Daoy (cell line): Measurements from ENCODE around the gene HSF2BP. TPM values are rescaled to one million over a fixed set of nuclear protein-coding genes. Genes with fewer than 3 reads are reported as not detected.
"Not testable (repeated sequence)": the region's sequence is repeated elsewhere in the genome, so short reads cannot be mapped to it uniquely, and the experiment has no call there.

Experiments
- DNase-seq: peaks from one replicate; pipeline ENCODE4 v3.0.0-alpha.2; 2015; ENCODE audit warnings: low read depth
- total RNA-seq: library from RNA; depleted of rRNA; stranded (reverse); fragments of >200 nt; shearing (Covaris generic); gene quantifications from 2 replicates; pipeline ENCODE4 v1.2.3, GENCODE V29; 2014

HSF2BP gene
- total RNA-seq, 1 experiment from 2014 or later: 2.7 TPM

DNA sequence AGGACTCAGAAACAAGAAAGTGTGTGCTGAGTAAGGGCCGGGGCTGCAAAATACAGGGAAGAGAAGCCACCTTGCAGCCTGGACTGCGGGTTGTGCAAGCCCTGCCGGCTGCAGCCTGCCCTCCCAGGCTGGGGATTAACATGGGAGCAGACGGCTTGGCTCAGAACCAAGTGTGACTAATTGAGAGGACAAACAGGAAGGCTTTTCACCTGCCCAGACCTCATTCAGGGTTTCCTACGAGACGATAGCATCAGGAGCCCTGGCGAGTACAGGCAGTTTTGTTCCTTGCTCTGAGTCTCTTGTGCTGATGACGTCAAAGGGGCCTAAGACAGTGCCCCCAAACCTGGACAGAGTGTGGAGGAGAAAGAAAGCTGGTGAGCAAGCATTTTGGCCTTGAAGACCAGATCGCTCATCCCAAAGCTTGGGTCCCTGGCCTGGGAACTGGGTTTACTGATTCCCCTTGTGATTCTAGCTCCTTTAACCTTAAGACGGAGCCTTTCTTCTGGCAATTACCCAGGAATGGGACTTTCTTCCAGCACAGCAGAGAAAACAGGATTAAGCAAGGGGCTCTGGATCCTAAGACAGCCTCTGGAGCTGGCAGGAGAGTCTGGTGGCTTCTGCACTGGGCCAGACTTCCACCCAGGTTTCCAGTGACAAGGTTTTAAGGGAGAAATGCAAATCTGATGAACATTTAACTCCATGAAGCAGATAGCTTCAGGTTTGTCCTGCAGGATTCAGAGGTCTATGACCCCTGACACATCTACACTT is 142.2 kb downstream of the HSF2BP start:
- not testable (repeated sequence) for DNase-seq

GRCh38 chr21:43516295-43516847 is 142.9 kb downstream of the HSF2BP start:
- DNase-seq: not testable (repeated sequence)

GRCh38 chr21:43514834-43515233 is 144.5 kb downstream of the HSF2BP start:
- DNase-seq: not testable (repeated sequence)

- DNase-seq: not testable (repeated sequence)
Measured at GRCh38 chr21:43513023-43513422, 146.3 kb downstream of the HSF2BP start.

DNA sequence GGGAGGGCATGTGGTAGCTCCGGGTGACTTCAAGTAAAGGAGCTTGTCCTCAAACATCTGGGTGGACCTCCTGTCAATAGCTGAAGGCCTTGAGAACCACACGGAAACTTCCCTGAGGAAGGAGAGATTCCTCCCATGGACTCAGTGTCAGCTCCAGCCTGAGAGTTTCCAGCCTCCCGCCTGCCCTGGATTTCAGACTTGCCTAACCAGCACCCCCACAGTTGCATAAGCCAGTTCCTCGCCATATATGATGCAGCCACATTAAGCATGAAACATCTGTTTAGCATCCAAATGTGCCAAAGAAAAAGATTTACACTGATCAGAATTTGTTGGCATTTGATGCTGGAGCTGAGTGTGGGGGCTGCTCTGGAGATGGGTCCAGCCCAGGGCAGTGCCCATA is 148.1 kb downstream of the HSF2BP start:
- not testable (repeated sequence) for DNase-seq

GRCh38 chr21:43510669-43511068 is 148.6 kb downstream of the HSF2BP start:
- not testable (repeated sequence) for DNase-seq

DNA sequence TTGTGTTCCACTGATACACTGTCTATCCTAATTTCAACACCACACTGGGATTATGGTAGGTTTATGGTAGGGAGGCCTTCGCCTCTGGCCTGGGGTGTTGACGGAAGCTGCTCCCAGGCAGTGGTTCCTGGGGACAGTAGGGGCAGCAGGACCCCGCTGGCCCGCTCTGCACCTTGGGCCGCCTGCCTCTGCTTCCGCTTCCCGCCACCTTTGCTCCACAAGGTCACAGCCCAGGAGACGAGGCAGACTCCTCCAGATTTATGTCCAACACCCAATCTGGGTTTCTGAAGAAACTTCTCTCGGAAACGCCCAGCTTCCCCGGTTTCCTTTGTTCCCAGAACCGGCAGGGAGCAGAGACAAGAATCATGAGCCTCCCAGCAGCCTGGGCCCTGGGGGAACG is 155.4 kb downstream of the HSF2BP start:
- DNase-seq: not testable (repeated sequence)

GRCh38 chr21:43503075-43503750 is 156.1 kb downstream of the HSF2BP start:
- not testable (repeated sequence) for DNase-seq

DNA sequence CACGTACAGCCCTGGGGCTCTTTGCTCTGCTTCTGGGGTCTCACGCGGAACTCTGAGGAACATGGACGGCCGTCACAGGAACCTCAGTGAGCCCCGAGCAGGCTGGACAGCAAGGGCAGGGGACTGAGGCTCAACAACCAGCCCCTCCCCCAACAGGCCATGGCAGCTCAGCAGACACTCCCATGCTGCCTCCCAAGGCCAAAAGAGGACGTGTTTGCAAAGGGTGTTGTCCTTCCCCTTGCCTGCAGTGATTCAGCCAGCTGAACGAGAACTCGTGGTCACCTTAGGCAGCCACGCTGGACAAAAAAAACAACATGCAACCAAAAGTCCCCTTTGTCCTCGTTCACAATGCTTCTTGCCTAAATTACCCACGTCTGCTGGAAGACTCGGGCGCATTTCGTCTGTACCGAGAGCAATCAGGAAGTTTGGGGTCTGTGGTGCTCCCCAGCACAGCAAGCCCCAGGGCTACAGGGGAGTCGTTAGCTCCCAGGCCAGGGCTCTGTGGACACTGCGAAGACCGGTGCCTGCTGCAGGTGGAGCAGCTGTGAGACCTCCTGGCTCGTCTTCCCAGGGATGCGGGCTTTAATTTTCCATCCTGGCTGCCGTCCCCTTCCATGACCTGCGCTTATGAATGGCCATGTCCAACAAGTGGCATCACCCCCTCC is 156.7 kb downstream of the HSF2BP start:
- DNase-seq: not testable (repeated sequence)

- DNase-seq: not testable (repeated sequence)
Measured at GRCh38 chr21:43498924-43499323, 160.4 kb downstream of the HSF2BP start.

- not testable (repeated sequence) for DNase-seq
Measured at GRCh38 chr21:43498065-43498464, 161.2 kb downstream of the HSF2BP start.

DNA sequence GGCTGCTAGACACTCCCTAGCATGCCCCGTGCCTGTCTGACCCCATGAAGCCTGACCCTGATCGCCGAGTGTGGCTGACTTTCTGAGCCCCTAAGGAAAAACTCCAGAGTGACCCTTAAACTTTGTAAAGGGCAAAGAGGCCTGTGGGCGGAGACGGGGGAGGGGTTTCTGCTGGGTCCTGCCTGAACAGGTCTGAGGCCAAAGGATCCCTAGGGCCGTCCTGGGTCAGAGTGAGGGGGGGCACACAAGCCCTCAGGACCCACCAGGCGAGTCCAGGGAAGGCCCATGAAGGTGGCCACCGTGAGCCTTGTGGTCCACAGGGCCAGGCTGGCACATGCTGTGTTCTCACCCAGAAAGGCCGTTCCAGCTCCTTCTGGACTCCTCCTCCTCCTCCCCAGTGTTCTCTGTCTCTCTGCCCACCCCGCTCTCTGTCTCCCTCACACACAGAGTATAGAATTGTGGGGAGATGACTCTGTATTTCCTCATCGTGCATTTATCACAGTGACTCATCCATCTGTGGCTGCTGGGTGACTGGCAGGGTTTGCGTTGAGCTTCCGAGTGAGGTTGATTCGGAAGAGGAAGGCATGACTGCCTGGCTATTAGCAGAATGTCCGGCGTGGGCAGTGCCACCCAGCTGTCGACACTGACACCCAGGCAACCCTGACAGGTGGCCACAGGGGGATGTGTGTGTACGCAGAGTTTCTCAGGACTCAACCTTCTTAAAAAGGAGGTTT is 164.8 kb downstream of the HSF2BP start:
- not testable (repeated sequence) for DNase-seq

DNA sequence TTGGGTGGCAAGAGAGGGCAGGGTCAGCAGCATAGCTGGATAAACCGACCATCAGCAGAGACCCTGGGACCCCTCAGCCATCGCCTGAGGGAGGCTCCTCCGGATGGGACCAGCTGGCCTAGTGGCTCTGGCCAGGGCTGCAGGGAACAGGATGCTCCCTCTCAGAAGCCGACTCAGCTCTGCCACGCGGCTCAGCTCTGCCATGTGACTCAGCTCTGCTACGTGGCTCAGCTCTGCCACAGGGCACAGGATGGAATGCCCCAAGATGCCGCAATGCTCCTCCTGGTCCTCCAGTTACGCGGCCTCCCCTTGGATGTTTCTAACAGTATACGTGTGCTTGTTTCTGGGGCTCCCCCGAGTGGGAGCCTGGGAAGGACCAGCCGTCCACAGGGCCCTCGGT is 165.8 kb downstream of the HSF2BP start:
- not testable (repeated sequence) for DNase-seq

- not testable (repeated sequence) for DNase-seq
Measured at GRCh38 chr21:43488235-43488634, 171.1 kb downstream of the HSF2BP start.

- DNase-seq: not testable (repeated sequence)
Measured at GRCh38 chr21:43486051-43486450, 173.2 kb downstream of the HSF2BP start.

DNA sequence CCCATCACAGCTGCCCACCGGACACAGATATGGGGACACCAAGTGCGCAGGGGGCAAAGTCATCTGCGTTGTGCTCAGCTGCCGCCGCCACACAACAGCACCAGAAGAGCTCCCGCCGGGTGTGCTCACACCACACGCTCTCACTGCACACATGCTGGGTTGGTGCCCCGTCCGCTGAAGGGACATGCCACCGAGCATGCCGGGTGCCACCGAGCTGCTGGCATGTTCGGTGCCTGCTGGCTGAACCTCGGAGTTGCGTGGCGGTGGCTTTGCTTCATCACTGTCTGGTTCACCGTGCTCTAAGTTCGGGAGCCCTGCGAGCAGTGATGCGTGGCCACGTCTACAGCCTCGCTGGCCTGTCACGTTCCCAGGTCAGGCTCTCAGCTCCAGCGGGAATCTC is 174.3 kb downstream of the HSF2BP start:
- not testable (repeated sequence) for DNase-seq

DNA sequence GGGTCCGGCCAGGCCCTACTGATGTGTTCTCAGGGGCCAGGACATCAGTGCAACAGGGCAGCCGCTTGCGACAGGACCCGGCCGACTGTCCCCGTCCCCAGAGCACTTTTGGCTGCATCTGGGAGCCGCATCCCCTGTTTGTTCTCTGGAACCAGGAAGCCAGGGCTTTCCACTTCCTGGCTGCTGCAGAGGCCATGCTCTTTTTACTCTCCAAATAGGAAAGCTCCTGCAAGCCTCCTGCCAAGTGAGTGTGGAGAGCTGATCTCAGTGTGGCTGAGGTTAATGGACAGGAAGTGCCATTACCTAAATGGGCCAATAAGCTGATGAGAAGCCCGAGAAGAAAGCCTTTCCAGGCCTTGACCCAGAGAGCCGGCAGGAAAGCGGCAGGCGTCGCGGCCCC is 180.1 kb downstream of the HSF2BP start:
- DNase-seq: not testable (repeated sequence)
